ENCODE data around the gene RPS6KA5.

The RPS6KA5 gene

DNA sequence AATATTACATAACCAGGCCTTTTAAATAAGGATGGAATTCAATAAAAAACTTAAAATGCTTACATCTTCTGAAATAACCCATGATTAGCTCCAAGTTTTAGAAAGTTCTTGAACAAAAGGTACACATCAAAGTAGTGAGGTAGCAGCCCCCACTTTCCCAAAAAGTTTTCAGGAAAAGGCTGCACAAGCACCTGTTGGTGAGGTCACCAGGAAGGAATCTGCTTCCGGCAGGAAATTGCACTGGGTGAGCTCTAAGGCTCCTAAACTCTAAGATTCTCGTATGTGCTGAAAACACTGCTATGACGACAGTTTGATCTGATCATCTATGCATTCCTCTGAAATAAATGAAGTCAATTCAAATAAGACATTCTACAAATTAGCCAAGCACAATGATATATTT is 210.0 kb downstream of the RPS6KA5 start:
- Histone ChIP-seq H3K79me2 (ENCODE audit: insufficient read depth, low read length) (no peaks in the 10 kb centered on the region), H2AFZ (ENCODE audit: low read depth, low read length) (no peak overlapping the region), H3K27me3 (ENCODE audit: insufficient read depth, low read length, poor library complexity) (no peaks in the 10 kb centered on the region), H3K36me3 (ENCODE audit: insufficient read depth, low read length) (no peaks in the 10 kb centered on the region), H3K4me2 (ENCODE audit: insufficient read depth, low read length) (no peak overlapping the region), H3K4me1 (ENCODE audit: insufficient read depth, low read length) (no peaks in the 10 kb centered on the region), H4K20me1 (ENCODE audit: insufficient read depth, low read length) (no peaks in the 10 kb centered on the region), H3K4me3 (ENCODE audit: low read depth in 1 of 2, low read length in 2 of 2) (no peak overlapping the region), H3K27ac (ENCODE audit: low read length) (no peak overlapping the region), H3K9ac (ENCODE audit: low read depth, low read length) (no peak overlapping the region), H3K9me3 (ENCODE audit: insufficient read depth, low read length, severe bottlenecking) (no peaks in the 10 kb centered on the region)
- DNase-seq (no peak), ATAC-seq (ENCODE audit: insufficient read depth, low read depth) (no peak)
- TF ChIP-seq CTCF (IDR thresholded peaks at IDR 0.05; ENCODE audit: borderline replicate concordance, extremely low read depth, low read length, poor library complexity, severe bottlenecking) (no peak), EZH2 (IDR thresholded peaks at IDR 0.05; ENCODE audit: borderline replicate concordance, low read depth, low read length, severe bottlenecking) (no peak)

DNA sequence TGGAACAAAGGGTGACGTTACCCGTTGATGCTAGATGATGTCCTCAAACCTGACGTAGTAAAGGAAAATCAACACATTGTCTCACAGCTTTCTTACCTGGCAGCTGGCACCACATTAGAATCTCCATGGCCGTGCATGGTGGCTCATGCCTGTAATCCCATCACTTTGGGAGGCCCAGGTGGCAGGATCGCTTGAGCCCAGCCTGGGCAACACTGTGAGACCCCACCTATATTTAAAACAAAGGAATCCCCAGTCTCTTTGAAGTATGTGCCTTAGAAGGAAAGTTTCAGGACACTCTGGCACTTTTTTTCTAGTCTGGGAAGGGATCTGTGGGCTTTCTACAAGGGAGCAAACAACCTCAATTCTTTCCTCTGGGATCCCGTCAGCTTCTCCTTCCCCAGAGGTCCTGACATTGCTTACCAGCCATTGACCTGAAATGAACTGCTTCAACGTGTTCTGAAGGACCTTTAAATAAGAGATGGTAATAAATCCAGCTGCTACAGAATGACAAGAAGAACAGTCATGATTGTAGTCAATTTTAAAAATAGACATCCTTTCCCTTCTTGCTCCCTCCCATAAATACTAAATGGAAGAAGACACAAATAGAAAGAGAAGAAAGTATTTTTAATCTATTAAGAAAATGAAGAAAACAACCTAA is 210.5 kb downstream of the RPS6KA5 start:
- H2AFZ ChIP-seq (ENCODE audit: low read depth, low read length): no peak overlapping the region
- no peak for ATAC-seq (ENCODE audit: insufficient read depth, low read depth)
- no peak overlapping the region for H3K27ac ChIP-seq (ENCODE audit: low read length)
- H3K27me3 ChIP-seq (ENCODE audit: insufficient read depth, low read length, poor library complexity): no peaks in the 10 kb centered on the region
- no peaks in the 10 kb centered on the region for H3K36me3 ChIP-seq (ENCODE audit: insufficient read depth, low read length)
- no peaks in the 10 kb centered on the region for H3K79me2 ChIP-seq (ENCODE audit: insufficient read depth, low read length)
- no peaks in the 10 kb centered on the region for H3K4me1 ChIP-seq (ENCODE audit: insufficient read depth, low read length)
- H3K9me3 ChIP-seq (ENCODE audit: insufficient read depth, low read length, severe bottlenecking): no peaks in the 10 kb centered on the region
- TF ChIP-seq CTCF (IDR thresholded peaks at IDR 0.05; ENCODE audit: borderline replicate concordance, extremely low read depth, low read length, poor library complexity, severe bottlenecking) (no peak), EZH2 (IDR thresholded peaks at IDR 0.05; ENCODE audit: borderline replicate concordance, low read depth, low read length, severe bottlenecking) (no peak)
- H3K4me3 ChIP-seq (ENCODE audit: low read depth in 1 of 2, low read length in 2 of 2): no peak overlapping the region
- H3K9ac ChIP-seq (ENCODE audit: low read depth, low read length): no peak overlapping the region
- H3K4me2 ChIP-seq (ENCODE audit: insufficient read depth, low read length): no peak overlapping the region
- H4K20me1 ChIP-seq (ENCODE audit: insufficient read depth, low read length): no peaks in the 10 kb centered on the region
- no peak for DNase-seq

DNA sequence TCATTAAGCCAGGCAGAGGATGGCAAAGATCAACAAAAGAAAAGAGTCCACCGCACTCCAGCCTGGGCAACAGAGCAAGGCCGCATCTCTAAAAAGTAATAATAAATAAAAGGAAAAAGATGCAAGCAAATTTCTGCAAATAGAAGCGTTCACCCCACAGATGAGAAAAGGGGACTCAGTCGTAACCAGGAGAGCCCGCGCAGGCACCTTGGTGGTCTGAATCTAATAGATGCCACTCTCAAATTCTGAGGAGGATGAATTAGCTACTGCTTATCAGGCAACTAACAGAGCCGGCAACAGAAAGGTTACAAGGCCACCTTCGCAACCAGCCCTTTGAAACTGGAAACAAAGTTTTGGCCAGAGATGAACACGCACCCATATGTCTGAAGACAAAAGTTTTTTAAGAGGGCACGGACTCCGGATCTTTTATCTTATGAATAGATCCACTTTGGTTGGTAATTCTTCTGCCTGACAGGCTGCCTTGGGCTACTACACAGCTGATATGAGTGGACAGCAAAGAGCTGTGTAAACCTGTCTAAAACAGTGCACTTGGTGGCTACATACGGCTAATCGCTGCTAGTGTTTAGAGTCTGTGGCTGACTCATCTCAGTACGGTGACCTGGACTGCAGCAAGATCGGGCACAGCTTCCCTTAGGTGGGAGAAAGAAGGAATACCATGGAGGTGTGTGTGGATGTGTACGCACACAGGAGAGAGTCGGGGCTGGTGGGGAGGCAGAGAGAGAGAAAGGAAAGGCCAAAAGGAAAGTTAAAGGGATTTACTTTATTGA is 211.3 kb downstream of the RPS6KA5 start:
- no peak for TF ChIP-seq EZH2 (IDR thresholded peaks at IDR 0.05; ENCODE audit: borderline replicate concordance, low read depth, low read length, severe bottlenecking)
- TF ChIP-seq CTCF (IDR thresholded peaks at IDR 0.05; ENCODE audit: borderline replicate concordance, extremely low read depth, low read length, poor library complexity, severe bottlenecking): no peak
- DNase-seq (no peak), ATAC-seq (ENCODE audit: insufficient read depth, low read depth) (no peak)
- H3K4me2 ChIP-seq (ENCODE audit: insufficient read depth, low read length): no peak overlapping the region
- no peak overlapping the region for H3K4me3 ChIP-seq (ENCODE audit: low read depth in 1 of 2, low read length in 2 of 2)
- no peaks in the 10 kb centered on the region for H3K79me2 ChIP-seq (ENCODE audit: insufficient read depth, low read length)
- H2AFZ ChIP-seq (ENCODE audit: low read depth, low read length): no peak overlapping the region
- no peak overlapping the region for H3K9ac ChIP-seq (ENCODE audit: low read depth, low read length)
- no peaks in the 10 kb centered on the region for H3K27me3 ChIP-seq (ENCODE audit: insufficient read depth, low read length, poor library complexity)
- no peaks in the 10 kb centered on the region for H3K9me3 ChIP-seq (ENCODE audit: insufficient read depth, low read length, severe bottlenecking)
- no peaks in the 10 kb centered on the region for H4K20me1 ChIP-seq (ENCODE audit: insufficient read depth, low read length)
- H3K36me3 ChIP-seq (ENCODE audit: insufficient read depth, low read length): no peaks in the 10 kb centered on the region
- H3K4me1 ChIP-seq (ENCODE audit: insufficient read depth, low read length): no peaks in the 10 kb centered on the region
- no peak overlapping the region for H3K27ac ChIP-seq (ENCODE audit: low read length)
